Prostate gland (tissue), 2 donors: ENCODE results near the gene C1QTNF1. TPM values are rescaled to one million over a fixed set of nuclear protein-coding genes. Genes with fewer than 3 reads are reported as not detected.

Experiments used
- DNase-seq: peaks from one replicate; pipeline ENCODE4 v3.0.0-alpha.2; 2019; ENCODE audit warnings: low spot score
- H3K27ac ChIP-seq, 2 donors: fragments of 200-600 bp; sonication (generic); 2 replicates each; pipeline ENCODE4 v1.5.1; 2017 to 2019
- H3K27me3 ChIP-seq: fragments of 200-600 bp; sonication (generic); replicated peaks from 2 replicates; pipeline ENCODE4 v1.5.1; 2019; ENCODE audit not compliant: insufficient read depth
- H3K36me3 ChIP-seq, 2 donors: fragments of 200-600 bp; sonication (generic); 1 replicate in 1 of 2; 2 replicates in 1 of 2; pipeline versions ENCODE4 v1.5.1 to v1.8.1; 2017 to 2019
- H3K4me1 ChIP-seq: fragments of 200-600 bp; sonication (generic); replicated peaks from 2 replicates; pipeline ENCODE4 v1.5.1; 2019
- H3K4me3 ChIP-seq, 2 donors: fragments of 200-600 bp; sonication (generic); 2 replicates each; pipeline ENCODE4 v1.5.1; 2017 to 2019
- H3K9me3 ChIP-seq: fragments of 200-600 bp; sonication (generic); 2 replicates; pipeline ENCODE4 v1.5.1; 2017
- CTCF ChIP-seq, 4 experiments: fragments of 200-600 bp in 2 of 4; fragments of 450-650 bp in 2 of 4; sonication (generic) in 2 of 4; IDR thresholded peaks; 1 replicate in 3 of 4; 2 replicates in 1 of 4; pipeline ENCODE4 v1.5.1; 2016 to 2019; ENCODE audit warnings: antibody characterized with exemption in 4 of 4, mild to moderate bottlenecking in 2 of 4, moderate library complexity in 2 of 4
- POLR2A ChIP-seq: fragments of 450-650 bp; IDR thresholded peaks from one replicate; pipeline ENCODE4 v1.6.1; 2016; ENCODE audit warnings: antibody characterized with exemption, mild to moderate bottlenecking
- POLR2AphosphoS5 ChIP-seq: sonication (generic); formaldehyde crosslinking; IDR thresholded peaks from one replicate; pipeline ENCODE4 v1.6.1; 2017; ENCODE audit warnings: antibody characterized with exemption
- WGBS: methylation state at CpG from one replicate; pipeline ENCODE4 v1.1.5; 2018; 5-methylcytosine and 5-hydroxymethylcytosine counted together
- intact Hi-C: fragments of 100-400 bp; cut with DNase I; formaldehyde crosslinking; loops from one replicate; pipeline ENCODE4 v1.14.2; 2022
- total RNA-seq, 2 donors: library from RNA; depleted of rRNA; stranded (reverse); fragments of >200 nt; gene quantifications; one replicate each; pipeline ENCODE4 v1.1.0, GENCODE V29; 2016

The C1QTNF1 gene
- total RNA-seq, 2 donors from 2014 or later, result 16.3 to 57.9 TPM

GRCh38 chr17:79006046-79006445 is 17.9 kb upstream of the C1QTNF1 start:
- 78% methylated on average over 8 of the region's 8 CpGs for WGBS
- peaks cover 16% of the 10 kb centered on the region for H3K4me1 ChIP-seq
- intact Hi-C loops, result no loop called here
- no peak overlapping the region for H3K4me3 ChIP-seq
- H3K9me3 ChIP-seq, result no peaks in the 10 kb centered on the region
- peak overlapping the region; percentile 82 to 94 for H3K27ac ChIP-seq
- no peak for DNase-seq
- H3K27me3 ChIP-seq, result no peaks in the 10 kb centered on the region
- no peak for TF ChIP-seq POLR2A
- no peak for TF ChIP-seq CTCF (IDR thresholded peaks at IDR 0.05)
- no peak for TF ChIP-seq POLR2AphosphoS5
- no peaks in the 10 kb centered on the region for H3K36me3 ChIP-seq

GRCh38 chr17:79006794-79007503 is 17.0 kb upstream of the C1QTNF1 start:
- peaks cover 16% of the 10 kb centered on the region for H3K4me1 ChIP-seq
- H3K36me3 ChIP-seq, result no peaks in the 10 kb centered on the region
- WGBS, result 84% methylated on average over 19 of the region's 19 CpGs
- H3K27ac ChIP-seq, result peak overlapping the region; percentile 82 to 94
- H3K27me3 ChIP-seq, result no peaks in the 10 kb centered on the region
- H3K4me3 ChIP-seq, result no peak overlapping the region
- H3K9me3 ChIP-seq, result no peaks in the 10 kb centered on the region
- intact Hi-C loops, result no loop called here
- no peak for DNase-seq
- TF ChIP-seq POLR2A (no peak), POLR2AphosphoS5 (no peak), CTCF (IDR thresholded peaks at IDR 0.05) (no peak)

- Histone ChIP-seq H3K9me3 (no peaks in the 10 kb centered on the region), H3K4me1 (peaks cover 16% of the 10 kb centered on the region), H3K27me3 (no peaks in the 10 kb centered on the region), H3K4me3 (no peak overlapping the region), H3K27ac (peak overlapping the region; percentile 89 to 94), H3K36me3 (no peaks in the 10 kb centered on the region)
- 87% methylated on average over 16 of the region's 21 CpGs for WGBS
- intact Hi-C loops, result no loop called here
- TF ChIP-seq POLR2AphosphoS5, result no peak
- no peak for TF ChIP-seq CTCF (IDR thresholded peaks at IDR 0.05)
- TF ChIP-seq POLR2A, result no peak
- no peak for DNase-seq
Measured at GRCh38 chr17:79007504-79008381, 16.2 kb upstream of the C1QTNF1 start.

- 31% methylated on average over 7 of the region's 7 CpGs for WGBS
- no peaks in the 10 kb centered on the region for H3K27me3 ChIP-seq
- H3K4me3 ChIP-seq, result peak overlapping the region; percentile 93 to 100
- TF ChIP-seq CTCF (IDR thresholded peaks at IDR 0.05) (no peak), POLR2A (no peak), POLR2AphosphoS5 (no peak)
- no peaks in the 10 kb centered on the region for H3K36me3 ChIP-seq
- H3K4me1 ChIP-seq, result peaks cover 16% of the 10 kb centered on the region
- H3K27ac ChIP-seq, result peak overlapping the region; percentile 89 to 94
- intact Hi-C loops, result no loop called here
- no peak for DNase-seq
- H3K9me3 ChIP-seq, result no peaks in the 10 kb centered on the region
Measured at GRCh38 chr17:79008666-79009387, 15.1 kb upstream of the C1QTNF1 start.
